ENCODE results near the gene UBAC2.

DNA sequence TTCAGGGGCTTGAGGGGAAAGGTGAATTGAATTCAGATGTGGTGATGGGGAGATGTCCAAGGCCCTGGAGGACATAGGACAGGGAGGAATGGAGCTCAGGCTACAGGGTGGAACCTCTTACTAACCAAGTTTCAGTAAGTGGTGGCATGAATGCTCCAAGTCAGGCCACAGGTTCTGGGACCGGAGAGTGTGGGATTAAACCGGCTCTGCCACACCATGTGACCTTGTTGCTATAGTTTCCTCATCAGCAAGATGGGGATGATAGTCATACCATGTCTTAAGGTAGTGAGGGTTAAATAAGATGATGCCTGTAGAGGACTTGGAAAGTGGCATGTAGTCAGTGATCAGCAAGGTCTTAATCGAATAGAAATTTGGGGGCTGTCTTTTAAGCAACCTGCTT is 90.2 kb downstream of the UBAC2 start:
- no peak for TF ChIP-seq LEF1 (IDR thresholded peaks at IDR 0.05; ENCODE audit: borderline replicate concordance)
- TF ChIP-seq FOXM1 (IDR thresholded peaks at IDR 0.05; ENCODE audit: borderline replicate concordance): no peak
- TF ChIP-seq SP1 (IDR thresholded peaks at IDR 0.05): no peak
